Dendritic cell treated with granulocyte-macrophage colony-stimulating factor and Interleukin-4, amounts not matched to agents 40 ng/mL and 50 ng/mL, for 4 days (primary cell): ENCODE data around the gene LRRC27.

Source experiments
- H3K27ac Mint-ChIP-seq: one replicate; pipeline ENCODE4 v1.8.0; 2022; ENCODE audit warnings: mild to moderate bottlenecking, mixed read lengths
- H3K27me3 Mint-ChIP-seq: one replicate; pipeline ENCODE4 v1.8.0; 2022; ENCODE audit warnings: mild to moderate bottlenecking, mixed read lengths
- H3K36me3 Mint-ChIP-seq: one replicate; pipeline ENCODE4 v1.8.0; 2022; ENCODE audit warnings: low read depth, mixed read lengths
- H3K4me1 Mint-ChIP-seq: one replicate; pipeline ENCODE4 v1.8.0; 2022; ENCODE audit warnings: low read depth, mixed read lengths
- H3K4me3 Mint-ChIP-seq: one replicate; pipeline ENCODE4 v1.8.0; 2022; ENCODE audit warnings: mild to moderate bottlenecking, moderate library complexity, mixed read lengths
- H3K9me3 Mint-ChIP-seq: one replicate; pipeline ENCODE4 v1.8.0; 2022; ENCODE audit warnings: mixed read lengths
- intact Hi-C: fragments of 100-400 bp; cut with micrococcal nuclease; formaldehyde crosslinking; loops from one replicate; pipeline ENCODE4 v1.15.0; 2022

The LRRC27 gene

DNA sequence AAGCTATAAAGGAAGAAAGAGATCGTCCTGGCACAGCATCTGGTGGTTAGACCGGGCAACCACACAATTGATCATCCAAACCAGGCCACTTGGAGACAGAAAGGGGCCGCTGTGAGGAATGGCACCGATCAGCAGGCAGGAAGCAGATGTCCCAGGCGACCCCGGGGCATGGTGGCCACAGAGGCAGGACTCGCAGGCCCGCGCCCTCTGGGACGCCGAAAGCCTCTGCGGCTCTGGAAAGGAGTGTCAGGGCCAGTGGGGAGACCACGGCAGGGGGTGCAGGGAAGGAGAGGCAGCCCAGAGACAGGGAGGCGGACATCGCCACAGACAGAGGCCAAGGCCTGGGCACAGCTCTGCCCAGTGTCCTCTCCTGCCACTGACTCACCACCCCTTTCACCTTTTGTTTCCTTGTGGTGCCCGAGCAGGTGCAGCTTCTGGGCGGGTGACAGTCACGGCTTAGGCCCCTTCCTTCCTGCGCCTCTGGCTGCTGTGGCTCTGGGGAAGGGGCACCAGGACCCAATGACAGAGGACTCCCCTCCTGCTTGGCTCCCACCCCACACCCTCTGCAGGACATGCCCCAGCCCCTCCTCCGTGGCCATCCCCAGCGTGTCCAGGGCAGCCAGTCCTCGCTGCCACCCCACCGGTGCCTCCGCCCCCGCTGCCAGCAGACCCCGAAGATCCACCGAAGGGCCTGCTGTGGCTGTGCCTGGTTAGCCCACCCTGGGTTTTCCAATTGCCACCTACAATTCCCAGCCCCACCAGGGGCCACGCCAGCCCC is 35.1 kb upstream of the LRRC27 start:
- H3K36me3 Mint-ChIP-seq: peaks cover 28% of the 10 kb centered on the region
- peaks cover 71% of the 10 kb centered on the region for H3K4me1 Mint-ChIP-seq
- intact Hi-C loops: no loop called here
- H3K27me3 Mint-ChIP-seq: peaks cover 14% of the 10 kb centered on the region
- H3K9me3 Mint-ChIP-seq: no peaks in the 10 kb centered on the region
- no peak overlapping the region for H3K4me3 Mint-ChIP-seq
- no peak overlapping the region for H3K27ac Mint-ChIP-seq

DNA sequence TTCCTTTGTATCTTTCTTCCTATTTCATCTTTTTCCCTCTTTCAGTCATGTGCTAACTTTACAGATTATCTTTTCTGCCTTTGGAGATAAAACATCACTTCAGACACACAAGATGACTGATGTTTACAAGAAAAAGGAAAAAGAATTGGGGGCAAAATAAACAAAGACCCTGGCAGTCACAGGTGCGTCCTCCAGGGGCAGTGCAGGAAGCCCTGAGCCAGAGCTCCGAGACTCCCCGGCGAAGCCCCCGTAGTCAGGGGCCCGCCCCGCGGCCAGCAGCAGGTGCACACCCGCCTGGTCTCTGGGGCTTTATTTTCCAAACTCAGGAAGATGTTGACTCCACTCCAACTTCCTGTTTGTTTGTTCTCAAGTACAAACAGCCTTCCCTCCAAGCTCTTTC is 34.5 kb upstream of the LRRC27 start:
- H3K9me3 Mint-ChIP-seq: no peaks in the 10 kb centered on the region
- H3K27me3 Mint-ChIP-seq: peaks cover 14% of the 10 kb centered on the region
- no peak overlapping the region for H3K27ac Mint-ChIP-seq
- H3K36me3 Mint-ChIP-seq: peaks cover 30% of the 10 kb centered on the region
- H3K4me1 Mint-ChIP-seq: peaks cover 68% of the 10 kb centered on the region
- intact Hi-C loops: no loop called here
- H3K4me3 Mint-ChIP-seq: no peak overlapping the region

DNA sequence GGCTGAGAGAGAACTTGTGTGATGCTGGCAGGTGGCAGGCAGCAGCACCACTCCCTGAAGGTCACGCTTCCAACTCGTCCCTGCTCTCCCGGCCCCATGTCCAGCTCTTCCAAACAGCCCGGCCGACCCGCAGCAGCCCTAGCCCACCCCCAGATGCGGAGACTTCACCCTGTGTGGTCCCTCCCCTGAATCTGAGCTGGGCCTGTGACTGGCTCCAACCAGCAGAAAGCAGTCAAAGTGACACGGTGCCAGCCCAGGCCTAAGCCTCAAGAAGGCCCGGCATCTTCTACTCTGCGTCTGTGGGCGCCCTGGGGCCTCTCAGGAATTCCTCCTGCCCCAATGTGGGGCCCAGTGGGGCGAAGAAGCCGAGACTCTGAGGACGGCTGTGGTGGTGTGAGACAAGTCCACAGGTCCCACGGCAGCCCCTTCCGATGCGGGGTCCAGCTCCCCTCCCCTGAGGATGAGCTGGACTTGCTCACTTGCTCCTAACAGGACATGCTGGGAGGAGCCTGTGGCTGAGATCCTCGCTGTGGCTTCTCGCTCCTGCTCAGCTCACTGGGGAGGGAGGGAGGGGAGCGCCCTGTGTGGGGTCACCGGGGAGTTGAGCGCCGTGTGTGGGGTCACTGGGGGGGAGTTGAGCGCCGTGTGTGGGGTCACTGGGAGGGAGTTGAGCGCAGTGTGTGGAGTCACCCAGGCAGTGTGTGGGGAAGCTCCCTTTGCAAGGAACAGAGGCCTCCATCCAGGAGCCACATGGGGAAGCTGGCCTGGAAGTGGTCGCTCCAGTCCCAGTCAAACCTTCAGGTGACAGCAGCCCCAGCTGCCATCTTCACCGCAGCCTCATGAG is 33.7 kb upstream of the LRRC27 start:
- H3K36me3 Mint-ChIP-seq: peaks cover 30% of the 10 kb centered on the region
- no peak overlapping the region for H3K4me3 Mint-ChIP-seq
- no peak overlapping the region for H3K27ac Mint-ChIP-seq
- peaks cover 69% of the 10 kb centered on the region for H3K4me1 Mint-ChIP-seq
- intact Hi-C loops: no loop called here
- no peaks in the 10 kb centered on the region for H3K9me3 Mint-ChIP-seq
- H3K27me3 Mint-ChIP-seq: peaks cover 14% of the 10 kb centered on the region

DNA sequence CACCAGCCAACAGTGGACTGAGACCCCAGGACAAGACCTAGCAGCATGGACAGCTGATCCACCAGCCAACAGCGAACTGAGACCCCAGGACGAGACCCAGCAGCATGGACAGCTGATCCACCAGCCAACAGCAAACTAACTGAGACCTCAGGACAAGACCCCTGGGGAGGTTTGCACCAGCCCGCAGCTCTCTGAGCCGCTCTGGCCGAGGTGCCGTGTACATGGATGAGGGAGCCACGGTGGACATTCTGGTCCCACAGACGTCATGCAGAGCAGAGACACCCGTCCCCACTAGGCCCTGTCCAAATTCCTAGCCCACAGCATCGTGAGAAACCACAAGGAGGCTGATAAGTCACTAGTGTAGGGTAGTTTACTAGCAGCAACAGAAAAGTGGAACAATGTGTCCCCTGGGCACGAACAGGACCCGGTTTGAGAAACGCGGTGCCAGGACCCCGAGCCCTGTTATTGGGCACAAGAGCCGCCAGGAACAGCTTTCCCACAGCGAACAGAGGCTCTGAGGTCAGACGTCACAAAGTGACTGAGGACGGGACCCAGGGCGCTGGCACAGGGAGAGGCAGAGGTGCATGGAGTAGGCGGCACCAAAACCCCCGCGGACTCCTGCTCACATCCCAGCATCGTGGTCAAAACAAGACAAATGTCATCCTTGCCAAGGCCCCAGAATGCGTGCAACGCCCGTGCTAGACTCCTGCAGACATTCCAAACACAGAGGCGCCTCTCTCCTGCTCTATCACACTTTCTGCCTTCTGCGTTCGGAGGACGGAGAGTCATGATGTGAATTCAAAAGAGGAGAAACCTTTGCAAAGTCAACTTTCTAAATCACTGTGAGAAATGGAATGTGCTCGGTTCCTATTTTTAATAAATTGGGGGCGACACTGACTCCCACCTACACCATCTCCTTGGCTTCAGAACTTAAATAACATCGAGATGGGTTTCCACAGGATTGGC is 32.3 kb upstream of the LRRC27 start:
- H3K27me3 Mint-ChIP-seq: peaks cover 16% of the 10 kb centered on the region
- intact Hi-C loops: no loop called here
- no peak overlapping the region for H3K4me3 Mint-ChIP-seq
- peaks cover 65% of the 10 kb centered on the region for H3K4me1 Mint-ChIP-seq
- H3K9me3 Mint-ChIP-seq: no peaks in the 10 kb centered on the region
- no peak overlapping the region for H3K27ac Mint-ChIP-seq
- peaks cover 30% of the 10 kb centered on the region for H3K36me3 Mint-ChIP-seq

DNA sequence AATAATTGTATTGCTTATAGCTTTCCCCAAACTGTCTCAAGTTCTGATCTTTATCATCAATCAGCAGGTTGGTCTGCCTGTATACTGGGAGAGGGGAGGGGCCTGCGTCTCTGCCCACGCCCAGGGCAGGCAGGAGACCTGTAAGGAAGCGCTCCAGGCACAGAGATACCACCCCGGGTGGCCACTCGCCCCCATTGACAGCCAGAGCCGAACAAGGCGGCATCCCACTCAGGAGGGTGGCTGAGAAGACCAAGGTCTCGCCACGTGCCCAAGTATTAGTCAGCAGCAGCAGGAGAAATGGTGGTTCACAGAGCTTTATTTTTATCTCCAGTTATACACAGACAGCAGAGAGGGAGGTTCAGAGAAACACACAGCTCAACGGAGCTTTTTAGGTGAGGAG is 31.4 kb upstream of the LRRC27 start:
- Mint-ChIP-seq H3K4me1 (peaks cover 66% of the 10 kb centered on the region), H3K27ac (no peak overlapping the region)
- intact Hi-C loops: no loop called here

DNA sequence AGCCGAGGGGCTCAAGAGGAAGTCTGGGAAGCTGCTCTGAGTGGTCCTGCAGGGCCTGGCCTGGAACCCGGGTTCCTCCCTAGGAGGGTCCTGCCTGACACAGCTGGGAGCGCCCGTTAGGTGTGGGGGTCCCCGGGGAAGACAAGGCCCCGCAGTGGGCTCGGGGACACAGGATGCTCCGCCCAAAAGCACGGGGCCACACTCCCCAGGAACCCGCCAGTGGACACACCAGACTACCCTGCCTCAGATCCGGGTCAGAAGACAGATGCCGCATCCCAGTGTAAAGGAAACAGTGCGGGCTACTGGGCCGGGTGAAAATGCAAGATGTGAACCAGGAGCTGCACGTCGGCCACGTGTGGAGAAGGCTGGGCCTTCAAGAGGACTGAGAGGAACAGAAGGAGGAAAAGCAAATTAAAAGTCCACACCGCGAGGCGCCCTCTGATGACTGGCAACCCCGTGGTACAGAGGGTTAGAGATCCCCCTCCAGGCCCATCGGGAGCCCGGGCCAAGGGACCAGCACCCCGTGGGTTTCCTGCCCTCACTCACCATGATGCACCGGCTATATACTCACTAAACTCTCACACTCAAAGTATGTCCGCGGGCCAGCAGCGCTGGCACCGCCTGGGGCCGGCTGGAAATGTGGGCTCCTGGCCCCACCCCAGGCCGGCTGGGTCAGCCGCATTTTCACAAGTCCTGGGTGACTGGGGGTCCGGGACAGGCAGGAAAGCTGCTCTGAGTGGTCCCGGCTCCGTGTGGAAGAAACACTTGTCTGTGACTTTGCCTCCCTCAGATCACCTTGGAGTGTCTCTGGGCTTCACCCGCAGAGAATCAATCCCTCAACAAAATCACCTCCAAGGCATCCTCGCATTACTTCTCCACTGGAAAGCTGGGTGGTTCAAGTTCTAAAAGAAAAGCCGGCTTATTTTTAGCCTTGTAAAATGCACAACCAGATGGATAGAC is 30.3 kb upstream of the LRRC27 start:
- Mint-ChIP-seq H3K4me3 (no peak overlapping the region), H3K4me1 (peaks cover 77% of the 10 kb centered on the region), H3K27ac (no peak overlapping the region), H3K9me3 (no peaks in the 10 kb centered on the region), H3K36me3 (peaks cover 30% of the 10 kb centered on the region), H3K27me3 (peaks cover 26% of the 10 kb centered on the region)
- intact Hi-C loops: no loop called here

More for the DNA sequence above, 31.4 kb upstream of the LRRC27 start:
- Mint-ChIP-seq H3K27me3 (peaks cover 17% of the 10 kb centered on the region), H3K9me3 (no peaks in the 10 kb centered on the region), H3K36me3 (peaks cover 24% of the 10 kb centered on the region), H3K4me3 (no peak overlapping the region)

DNA sequence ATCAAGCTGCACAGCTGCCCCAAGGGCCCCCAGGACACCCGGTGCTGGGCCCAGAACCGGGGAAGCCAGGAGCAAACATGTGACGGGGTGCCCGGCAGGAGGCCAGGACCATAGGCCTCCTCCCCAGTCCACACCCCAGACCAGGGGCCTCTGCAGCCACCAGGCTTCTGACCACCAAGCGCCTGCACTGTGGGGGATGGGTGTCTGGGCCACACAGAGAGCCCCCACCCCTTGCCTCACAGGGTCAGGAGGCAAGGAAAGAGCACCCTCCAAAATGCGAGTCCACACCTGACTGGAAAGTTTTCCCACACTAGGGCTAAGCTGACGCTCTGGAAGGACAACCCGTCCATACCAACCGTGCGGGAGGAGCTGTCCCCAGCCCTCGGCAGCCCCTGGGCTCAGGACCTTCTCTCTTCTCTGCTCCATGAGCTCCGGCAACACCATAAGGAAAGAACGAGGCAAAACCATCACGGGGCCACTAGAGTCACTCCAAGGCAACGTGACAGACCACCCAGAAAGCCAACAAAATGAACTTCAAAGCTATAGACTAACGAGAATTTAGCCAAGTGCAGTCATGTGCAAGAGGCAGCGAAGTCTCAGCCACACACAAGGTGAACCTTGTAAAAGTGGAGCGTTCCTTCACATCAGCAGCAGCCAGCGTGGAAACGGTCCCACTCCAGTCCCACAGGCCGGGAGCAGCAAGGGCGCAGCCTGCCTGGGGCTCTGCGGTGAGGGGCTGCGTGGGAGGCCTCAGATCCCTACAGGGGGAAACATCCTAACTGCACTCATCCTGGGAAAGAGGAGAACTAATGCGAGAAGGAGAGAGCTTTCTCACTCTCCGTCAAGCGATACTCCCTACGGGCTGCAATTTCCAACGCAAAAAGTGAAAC is 29.3 kb upstream of the LRRC27 start:
- Mint-ChIP-seq H3K4me1 (peaks cover 75% of the 10 kb centered on the region), H3K27ac (no peak overlapping the region), H3K36me3 (peaks cover 33% of the 10 kb centered on the region), H3K9me3 (no peaks in the 10 kb centered on the region), H3K4me3 (no peak overlapping the region), H3K27me3 (peaks cover 22% of the 10 kb centered on the region)
- intact Hi-C loops: no loop called here

DNA sequence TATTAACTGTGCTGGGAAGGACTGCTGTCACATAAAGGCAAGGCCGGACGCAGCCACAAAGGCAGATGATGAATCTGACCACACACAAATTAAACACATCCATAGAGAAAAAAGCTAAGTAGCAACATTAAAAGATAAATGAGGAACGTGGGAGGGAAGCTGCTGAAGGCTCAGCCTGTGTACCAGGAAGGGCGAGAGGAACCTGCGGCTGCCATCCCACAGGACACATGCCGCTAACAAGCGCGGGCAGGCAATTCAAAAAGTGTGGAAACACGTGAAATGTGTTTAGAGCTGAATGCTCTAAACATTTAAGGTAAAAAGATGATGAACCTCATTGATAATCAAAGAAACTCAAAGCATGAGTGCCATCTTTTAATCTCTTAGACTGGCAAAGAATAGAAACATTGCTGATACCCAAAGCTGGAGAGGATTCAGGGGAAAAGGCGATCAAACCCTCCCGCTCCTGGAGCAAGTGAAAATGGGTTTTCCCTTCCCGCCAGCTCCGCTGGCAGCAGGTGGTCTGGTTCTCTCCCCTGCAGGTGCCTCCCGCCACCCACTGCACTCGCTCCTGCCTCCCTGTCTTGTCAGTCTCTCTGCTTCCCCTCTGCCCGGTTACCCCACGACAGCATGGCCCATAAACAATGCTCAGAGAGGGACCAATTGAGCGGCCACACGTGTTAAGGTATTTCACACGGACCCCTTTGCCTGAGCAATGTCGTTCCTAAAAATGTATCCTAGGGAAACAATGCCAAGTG is 28.5 kb upstream of the LRRC27 start:
- H3K27me3 Mint-ChIP-seq: peaks cover 20% of the 10 kb centered on the region
- H3K36me3 Mint-ChIP-seq: peaks cover 34% of the 10 kb centered on the region
- intact Hi-C loops: no loop called here
- no peak overlapping the region for H3K27ac Mint-ChIP-seq
- no peaks in the 10 kb centered on the region for H3K9me3 Mint-ChIP-seq
- no peak overlapping the region for H3K4me3 Mint-ChIP-seq
- peaks cover 66% of the 10 kb centered on the region for H3K4me1 Mint-ChIP-seq

DNA sequence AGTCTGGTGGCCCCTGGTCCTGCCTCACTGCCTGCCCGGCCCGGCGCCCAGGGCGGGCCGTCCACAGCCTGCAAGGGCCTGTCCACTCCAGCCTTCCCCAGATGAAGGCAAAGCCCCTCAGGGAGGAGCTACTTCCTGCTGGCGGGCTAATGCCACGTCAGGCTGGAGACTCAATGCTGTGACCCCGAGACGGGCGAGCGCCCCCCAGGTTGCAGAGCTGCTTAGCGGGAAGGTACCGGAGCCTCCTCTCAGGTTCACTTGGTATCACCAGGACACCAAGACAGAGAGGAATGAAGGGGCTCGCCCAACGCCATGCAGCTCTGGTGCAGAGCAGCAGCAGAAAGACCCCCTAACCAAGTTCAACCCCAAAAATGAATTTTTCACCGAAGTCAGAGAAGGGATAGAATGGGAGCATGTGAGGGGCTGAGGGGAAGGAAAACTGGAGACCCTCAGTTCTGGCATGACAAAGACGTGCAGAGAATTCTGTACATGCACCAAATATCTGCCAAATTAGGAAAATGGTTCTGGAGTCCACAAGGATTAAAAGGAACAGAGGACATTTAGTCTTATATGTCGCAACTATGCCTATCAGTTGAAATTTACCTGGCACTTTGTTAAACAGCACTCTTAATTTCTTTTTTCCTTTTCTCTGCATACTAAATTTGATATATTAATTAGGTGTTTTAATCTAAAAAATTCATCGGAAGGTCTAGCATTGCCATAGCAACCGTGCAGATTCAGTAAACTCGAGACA is 27.1 kb upstream of the LRRC27 start:
- H3K9me3 Mint-ChIP-seq: no peaks in the 10 kb centered on the region
- H3K36me3 Mint-ChIP-seq: peaks cover 39% of the 10 kb centered on the region
- intact Hi-C loops: loop anchor here (5.0 kb wide), 2 partner anchors 58 to 73 kb away; no protein-coding TSS in a partner anchor
- peaks cover 28% of the 10 kb centered on the region for H3K27me3 Mint-ChIP-seq
- H3K27ac Mint-ChIP-seq: no peak overlapping the region
- no peak overlapping the region for H3K4me3 Mint-ChIP-seq
- H3K4me1 Mint-ChIP-seq: peaks cover 69% of the 10 kb centered on the region

DNA sequence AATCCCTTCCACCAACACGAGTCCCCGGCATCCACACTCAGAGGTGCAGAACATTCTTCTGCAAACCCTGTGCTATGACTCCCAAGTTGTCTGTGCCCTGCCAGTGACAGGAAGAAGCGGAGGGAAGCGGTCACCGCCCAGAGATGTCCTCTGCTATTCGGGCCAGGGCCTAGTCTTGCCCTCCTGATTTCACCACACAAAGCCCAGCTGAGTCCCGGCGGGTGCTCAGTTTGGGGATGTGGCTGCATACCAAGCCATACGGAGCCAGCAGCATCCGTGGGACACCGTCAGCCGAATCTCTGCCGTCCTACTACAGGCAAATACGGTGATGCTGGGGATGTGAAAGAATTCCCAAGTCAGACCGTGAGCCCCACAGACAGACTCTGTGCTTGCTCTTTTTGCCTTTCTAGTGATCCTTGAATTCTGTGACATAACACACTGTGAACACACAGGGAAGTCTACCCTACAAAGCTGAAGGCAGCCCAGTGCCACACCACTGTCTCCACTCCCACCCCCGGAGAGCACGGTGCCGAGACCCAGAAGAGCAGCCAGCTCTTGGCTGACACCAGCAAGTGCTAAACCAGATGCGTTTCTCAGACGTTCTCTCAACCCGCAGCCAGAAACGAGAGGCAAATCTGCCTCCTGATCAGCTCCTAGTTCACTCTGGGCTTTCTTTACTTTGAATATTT is 26.2 kb upstream of the LRRC27 start:
- peaks cover 47% of the 10 kb centered on the region for H3K36me3 Mint-ChIP-seq
- H3K4me3 Mint-ChIP-seq: peak overlapping the region; percentile 93
- intact Hi-C loops: loop anchor here (5.0 kb wide), 2 partner anchors 58 to 73 kb away; no protein-coding TSS in a partner anchor
- H3K27ac Mint-ChIP-seq: no peak overlapping the region
- peaks cover 33% of the 10 kb centered on the region for H3K27me3 Mint-ChIP-seq
- H3K9me3 Mint-ChIP-seq: no peaks in the 10 kb centered on the region
- peaks cover 69% of the 10 kb centered on the region for H3K4me1 Mint-ChIP-seq

DNA sequence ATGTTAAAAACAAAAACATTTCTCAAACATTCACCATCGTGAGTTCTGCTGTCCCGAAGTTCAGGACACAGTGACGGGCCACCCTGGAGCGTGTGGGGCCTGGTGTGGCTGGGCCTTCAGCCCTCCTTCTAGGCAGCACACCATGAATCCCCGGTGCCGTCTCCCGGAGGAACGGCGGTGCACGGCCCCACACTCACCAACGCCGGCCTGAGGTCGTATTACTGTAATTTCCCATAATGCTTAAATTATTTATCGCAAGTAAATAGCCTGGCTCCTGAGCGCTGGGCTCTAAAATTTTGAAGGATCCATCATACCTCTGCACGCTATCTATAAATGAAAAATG is 25.7 kb upstream of the LRRC27 start:
- intact Hi-C loops: loop anchor here (5.0 kb wide), 2 partner anchors 59 to 74 kb away; no protein-coding TSS in a partner anchor
- Mint-ChIP-seq H3K27me3 (peaks cover 33% of the 10 kb centered on the region), H3K9me3 (no peaks in the 10 kb centered on the region), H3K4me1 (peaks cover 68% of the 10 kb centered on the region), H3K36me3 (peaks cover 45% of the 10 kb centered on the region), H3K27ac (no peak overlapping the region), H3K4me3 (peak overlapping the region; percentile 93)
